HepG2 (cell line): ENCODE measurements around the gene CLMP.

Source experiments
- GTF2F1 ChIP-seq: fragments of 150-350 bp; IDR thresholded peaks from 2 replicates; pipeline ENCODE4 v1.6.1; 2014; ENCODE audit warnings: low read length
- JUN ChIP-seq: sonication (generic); formaldehyde crosslinking; IDR thresholded peaks from 2 replicates; pipeline ENCODE4 v1.4.0; 2020; ENCODE audit warnings: mild to moderate bottlenecking, missing genetic modification reagents
- KDM5B ChIP-seq: sonication (generic); formaldehyde crosslinking; IDR thresholded peaks from 2 replicates; pipeline ENCODE4 v1.4.0; 2020; ENCODE audit warnings: missing genetic modification reagents, mild to moderate bottlenecking, borderline replicate concordance
- MNT ChIP-seq: fragments of 450-650 bp; IDR thresholded peaks from 2 replicates; pipeline ENCODE4 v1.6.1; 2016
- PATZ1 ChIP-seq: sonication (generic); formaldehyde crosslinking; IDR thresholded peaks from 2 replicates; pipeline ENCODE4 v1.4.0; 2020; ENCODE audit warnings: missing genetic modification reagents

GRCh38 chr11:123168955-123169484, 26.0 kb downstream of the CLMP start:
- TF ChIP-seq JUN (CRISPR knock-in tag) (no peak), GTF2F1 (no peak), KDM5B (CRISPR knock-in tag) (no peak), PATZ1 (CRISPR knock-in tag) (no peak), MNT (no peak)
